Body of pancreas (tissue), 4 donors: ENCODE measurements around the gene GABRA5. TPM values are rescaled to one million over a fixed set of nuclear protein-coding genes. Genes with fewer than 3 reads are reported as not detected.
A peak's percentile ranks its signal among the peaks of the same experiment; 100 is the strongest.

Experiments
- ATAC-seq: fragments of 150-250 bp; one replicate; pipeline ENCODE4 v1.9.1; 2016
- DNase-seq, 4 donors: peaks; one replicate each; pipeline ENCODE4 v3.0.0-alpha.2; 2019
- H3K27ac ChIP-seq, 4 donors: fragments of 200-600 bp; sonication (generic); 1 replicate in 3 of 4; 2 replicates in 1 of 4; pipeline versions ENCODE4 v1.5.1 to v1.6.1; 2016 to 2019; ENCODE audit warnings: mild to moderate bottlenecking in 1 of 4, mixed read lengths in 1 of 4, moderate library complexity in 1 of 4
- H3K27me3 ChIP-seq, 2 donors: fragments of 200-600 bp; sonication (generic); one replicate each; pipeline ENCODE4 v1.6.0; 2016; ENCODE audit warnings: mild to moderate bottlenecking in 1 of 2
- H3K36me3 ChIP-seq, 2 donors: fragments of 200-600 bp; sonication (generic); replicated peaks in 1 of 2; 2 replicates each; pipeline ENCODE4 v1.5.1; 2016; ENCODE audit warnings: low read depth in 2 of 2; ENCODE audit not compliant: insufficient read depth in 1 of 2
- H3K4me1 ChIP-seq: fragments of 200-600 bp; sonication (generic); one replicate; pipeline ENCODE4 v1.6.0; 2016
- H3K4me3 ChIP-seq, 2 donors: fragments of 200-600 bp; sonication (generic); 1 replicate in 1 of 2; 2 replicates in 1 of 2; pipeline ENCODE4 v1.5.1; 2016 to 2019
- H3K9me3 ChIP-seq, 3 donors: fragments of 200-600 bp; sonication (generic); 1 replicate in 2 of 3; 2 replicates in 1 of 3; pipeline ENCODE4 v1.5.1; 2016
- CTCF ChIP-seq, 7 experiments: fragments of 450-650 bp in 4 of 7; fragments of 200-600 bp in 3 of 7; sonication (generic) in 3 of 7; IDR thresholded peaks; one replicate each; pipeline ENCODE4 v1.5.1; 2016 to 2019; ENCODE audit warnings: antibody characterized with exemption in 7 of 7
- POLR2A ChIP-seq, 3 donors: fragments of 450-650 bp; IDR thresholded peaks; one replicate each; pipeline ENCODE4 v1.6.1; 2016; ENCODE audit warnings: antibody characterized with exemption in 3 of 3, mild to moderate bottlenecking in 2 of 3
- WGBS, 2 donors: methylation state at CpG; one replicate each; pipeline ENCODE4 v1.1.5; 2017; 5-methylcytosine and 5-hydroxymethylcytosine counted together
- intact Hi-C: fragments of 100-400 bp; cut with DNase I; formaldehyde crosslinking; loops from one replicate; pipeline ENCODE4 v1.15.1; 2023
- total RNA-seq, 2 donors: library from RNA; depleted of rRNA; stranded (reverse); fragments of >200 nt; gene quantifications; one replicate each; pipeline ENCODE4 v1.1.0, GENCODE V29; 2016

Gene GABRA5
- total RNA-seq, 2 donors from 2014 or later, result 0.66 TPM; not detected in 1

DNA sequence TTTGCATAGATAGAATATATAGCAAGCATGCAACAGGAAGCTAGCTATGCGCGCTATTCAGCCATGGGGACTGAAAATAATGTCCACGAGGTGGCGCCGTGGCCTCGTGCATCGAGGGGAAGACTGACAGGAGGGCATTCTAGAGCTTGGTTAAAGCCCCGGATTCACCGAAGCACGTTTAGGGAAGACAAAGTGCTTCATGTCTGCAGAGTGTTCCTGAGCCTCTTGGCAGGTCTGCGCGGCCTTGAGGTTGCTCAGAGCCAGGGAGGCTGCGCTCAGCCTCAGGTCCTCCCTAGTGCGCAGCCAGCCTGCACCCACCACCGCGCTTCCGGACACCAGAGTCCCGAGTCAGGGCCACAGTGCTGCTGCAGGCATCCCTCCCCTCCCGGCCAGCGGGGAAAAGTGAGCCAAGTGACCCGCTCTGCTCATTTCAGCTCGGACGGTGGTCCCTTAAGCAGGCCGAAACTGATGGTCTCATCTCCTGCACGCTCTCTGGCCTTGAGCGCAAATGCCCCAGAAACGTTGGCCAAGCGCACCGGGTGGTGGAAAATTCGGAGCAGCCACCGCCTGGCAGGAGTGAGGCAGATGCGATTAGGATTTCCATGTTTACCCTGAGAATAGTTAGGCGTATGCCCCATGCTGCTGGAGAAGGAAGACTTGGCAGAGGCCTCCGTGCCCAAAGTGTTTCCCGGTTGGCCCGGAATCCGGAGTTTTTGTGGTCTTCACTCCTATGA is 24.8 kb downstream of the GABRA5 start:
- DNase-seq (peak; percentile 44 to 65 (median 52)), ATAC-seq (peak; percentile 56)
- 1 to 9% methylated on average over 26 to 37 of the region's 37 CpGs for WGBS, 2 donors
- intact Hi-C loops, result loop anchor here (10.0 kb wide), 2 partner anchors 123 to 1223 kb away; no protein-coding TSS in a partner anchor
- H3K4me3 ChIP-seq, result no peak overlapping the region
- no peak for TF ChIP-seq POLR2A (IDR thresholded peaks at IDR 0.05)
- peak; percentile 43 to 57 (median 53) for TF ChIP-seq CTCF (IDR thresholded peaks at IDR 0.05)
- H3K4me1 ChIP-seq, result peaks cover 22% of the 10 kb centered on the region
- no peaks in the 10 kb centered on the region for H3K27me3 ChIP-seq
- no peaks in the 10 kb centered on the region for H3K9me3 ChIP-seq
- H3K36me3 ChIP-seq, result no peaks in the 10 kb centered on the region
- no peak overlapping the region for H3K27ac ChIP-seq

DNA sequence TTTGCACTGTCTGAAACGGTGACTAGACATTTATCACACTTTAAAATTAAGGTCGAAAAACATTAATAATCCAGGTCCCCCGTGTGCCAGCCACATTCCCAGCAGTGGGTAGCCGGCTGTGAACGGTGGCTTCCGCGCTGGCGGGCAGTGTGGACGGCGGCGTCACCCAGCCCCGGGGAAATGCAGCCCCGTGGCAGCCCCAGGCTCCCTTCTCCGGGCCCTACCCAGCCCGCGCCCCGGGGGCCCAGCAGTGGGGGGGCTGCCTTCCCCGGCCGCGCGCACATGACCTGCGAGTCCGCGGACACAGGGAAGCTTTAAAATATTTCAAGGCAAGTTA is 25.3 kb downstream of the GABRA5 start:
- Histone ChIP-seq H3K9me3 (no peaks in the 10 kb centered on the region), H3K36me3 (no peaks in the 10 kb centered on the region), H3K4me3 (no peak overlapping the region), H3K27ac (no peak overlapping the region), H3K4me1 (peaks cover 22% of the 10 kb centered on the region), H3K27me3 (no peaks in the 10 kb centered on the region)
- 4 to 11% methylated on average over 8 to 24 of the region's 24 CpGs for WGBS, 2 donors
- TF ChIP-seq POLR2A (IDR thresholded peaks at IDR 0.05) (no peak), CTCF (IDR thresholded peaks at IDR 0.05) (no peak)
- intact Hi-C loops, result loop anchor here (10.0 kb wide), 2 partner anchors 123 to 1223 kb away; no protein-coding TSS in a partner anchor
- DNase-seq, result no peak
- no peak for ATAC-seq

DNA sequence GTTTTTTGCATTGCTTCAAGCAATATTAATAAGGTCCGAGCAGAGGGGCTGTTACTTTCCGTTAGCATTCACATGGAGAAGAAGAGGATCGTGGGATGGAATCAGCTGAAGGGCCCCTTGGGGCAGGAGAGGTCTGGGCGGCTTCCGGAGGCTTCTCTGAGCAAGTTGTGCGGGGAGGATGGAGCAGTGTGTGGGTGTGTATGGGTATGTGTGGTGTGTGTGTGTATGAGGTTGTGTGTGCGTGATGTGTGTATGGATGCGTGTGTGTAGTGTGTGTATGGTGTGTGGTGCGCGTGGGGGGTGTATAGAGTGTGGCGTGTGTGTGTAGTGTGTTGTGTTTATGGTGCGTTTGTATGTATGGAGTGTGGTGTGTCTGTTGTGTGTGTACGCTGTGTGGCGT is 25.8 kb downstream of the GABRA5 start:
- intact Hi-C loops, result loop anchor here (10.0 kb wide), 2 partner anchors 122 to 1222 kb away; no protein-coding TSS in a partner anchor
- DNase-seq, result no peak
- Histone ChIP-seq H3K36me3 (no peaks in the 10 kb centered on the region), H3K4me3 (no peak overlapping the region), H3K27ac (no peak overlapping the region), H3K4me1 (peaks cover 22% of the 10 kb centered on the region), H3K9me3 (no peaks in the 10 kb centered on the region), H3K27me3 (no peaks in the 10 kb centered on the region)
- no peak for TF ChIP-seq POLR2A (IDR thresholded peaks at IDR 0.05)
- no peak for TF ChIP-seq CTCF (IDR thresholded peaks at IDR 0.05)
- WGBS, 2 donors, result 70 to 81% methylated on average over 14 of the region's 14 CpGs
- no peak for ATAC-seq

GRCh38 chr15:26893351-26894065 is 26.6 kb downstream of the GABRA5 start:
- WGBS, 2 donors, result 65 to 70% methylated on average over 24 to 31 of the region's 35 CpGs
- Histone ChIP-seq H3K36me3 (no peaks in the 10 kb centered on the region), H3K4me1 (peaks cover 19% of the 10 kb centered on the region), H3K4me3 (no peak overlapping the region), H3K27me3 (no peaks in the 10 kb centered on the region), H3K27ac (no peak overlapping the region), H3K9me3 (no peaks in the 10 kb centered on the region)
- DNase-seq, result no peak
- intact Hi-C loops, result loop anchor here (10.0 kb wide), 2 partner anchors 121 to 1221 kb away; no protein-coding TSS in a partner anchor
- no peak for TF ChIP-seq CTCF (IDR thresholded peaks at IDR 0.05)
- TF ChIP-seq POLR2A (IDR thresholded peaks at IDR 0.05), result no peak
- no peak for ATAC-seq
